SK-N-SH treated with all-trans-retinoic acid at 6 μM for 48 hours (cell line): ENCODE data around the gene PSG2.

Experiments
- ARNTL ChIP-seq: fragments of 450-650 bp; formaldehyde crosslinking; IDR thresholded peaks from 2 replicates; pipeline ENCODE4 v1.5.0; 2020; ENCODE audit warnings: low read depth, mild to moderate bottlenecking, moderate library complexity, borderline replicate concordance
- BACH2 ChIP-seq: fragments of 250-450 bp; sonication (Bioruptor Pico); IDR thresholded peaks from 2 replicates; pipeline ENCODE4 v1.9.0; 2021; ENCODE audit warnings: mild to moderate bottlenecking, borderline replicate concordance
- CSDC2 ChIP-seq: fragments of 250-450 bp; sonication (Bioruptor Pico); IDR thresholded peaks from 2 replicates; pipeline ENCODE4 v1.5.0; 2020; ENCODE audit warnings: mild to moderate bottlenecking, moderate library complexity
- ESRRG ChIP-seq: fragments of 250-450 bp; sonication (Bioruptor Pico); IDR thresholded peaks from 2 replicates; pipeline ENCODE4 v1.6.1; 2021; ENCODE audit warnings: mild to moderate bottlenecking
- OSR1 ChIP-seq: fragments of 250-450 bp; sonication (Bioruptor Pico); IDR thresholded peaks from 2 replicates; pipeline ENCODE4 v1.8.0; 2022; ENCODE audit warnings: moderate library complexity, mild to moderate bottlenecking, inconsistent platforms
- PPARA ChIP-seq: fragments of 250-450 bp; sonication (Bioruptor Pico); IDR thresholded peaks from 2 replicates; pipeline ENCODE4 v1.5.0; 2020; ENCODE audit warnings: mild to moderate bottlenecking, borderline replicate concordance
- RARB ChIP-seq: fragments of 250-450 bp; sonication (Bioruptor Pico); IDR thresholded peaks from 2 replicates; pipeline ENCODE4 v1.8.0; 2021; ENCODE audit warnings: mild to moderate bottlenecking, moderate library complexity
- SNAI2 ChIP-seq: fragments of 250-450 bp; sonication (Bioruptor Pico); IDR thresholded peaks from 2 replicates; pipeline ENCODE4 v1.5.0; 2020; ENCODE audit warnings: mild to moderate bottlenecking, moderate library complexity
- TOX ChIP-seq: fragments of 250-450 bp; sonication (Bioruptor Pico); IDR thresholded peaks from 2 replicates; pipeline ENCODE4 v1.8.0; 2021; ENCODE audit warnings: mild to moderate bottlenecking, moderate library complexity, borderline replicate concordance
- ZFP3 ChIP-seq: fragments of 250-450 bp; sonication (Bioruptor Pico); IDR thresholded peaks from 2 replicates; pipeline ENCODE4 v1.5.0; 2020; ENCODE audit warnings: mild to moderate bottlenecking, moderate library complexity
- ZFP30 ChIP-seq: fragments of 450-650 bp; formaldehyde crosslinking; IDR thresholded peaks from 2 replicates; pipeline ENCODE4 v1.5.0; 2022; ENCODE audit warnings: mild to moderate bottlenecking, moderate library complexity
- ZNF70 ChIP-seq: fragments of 450-650 bp; formaldehyde crosslinking; IDR thresholded peaks from 2 replicates; pipeline ENCODE4 v1.5.0; 2020; ENCODE audit warnings: mild to moderate bottlenecking, moderate library complexity
- TF ChIP-seq, protein P1 (sequence below): fragments of 250-450 bp; sonication (Bioruptor Pico); IDR thresholded peaks from 2 replicates; pipeline ENCODE4 v1.8.0; 2020; ENCODE audit warnings: mild to moderate bottlenecking, moderate library complexity, borderline replicate concordance
- TF ChIP-seq, protein P2 (sequence below): fragments of 250-450 bp; sonication (Bioruptor Pico); IDR thresholded peaks from 2 replicates; pipeline ENCODE4 v1.5.0; 2020; ENCODE audit warnings: mild to moderate bottlenecking, moderate library complexity

DNA sequence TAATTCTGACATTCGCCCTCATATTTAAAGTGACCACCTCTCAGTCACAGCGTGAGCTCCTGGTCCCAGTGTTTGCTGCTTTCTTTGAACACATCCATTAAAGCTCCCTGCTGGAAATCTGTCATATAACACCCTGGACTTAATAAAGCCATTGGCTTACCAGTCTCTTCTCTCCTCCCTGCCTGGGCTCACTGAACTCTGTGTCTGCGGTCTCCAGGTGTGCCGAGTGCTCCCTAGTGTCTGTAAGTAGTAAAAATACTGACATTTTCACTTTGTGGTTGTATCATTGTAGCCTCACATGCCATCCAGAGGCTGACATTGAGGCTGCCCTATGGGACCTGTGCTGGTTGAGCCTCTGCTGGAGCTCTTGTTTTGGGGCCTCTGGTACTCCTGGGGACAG lies 53.6 kb downstream of the PSG2 start:
- TF ChIP-seq OSR1 (CRISPR knock-in tag) (no peak), TOX (CRISPR knock-in tag) (no peak), RARB (CRISPR knock-in tag) (no peak), ARNTL (CRISPR knock-in tag) (no peak), ZFP30 (CRISPR knock-in tag) (no peak), ESRRG (CRISPR knock-in tag) (no peak), SNAI2 (no peak), BACH2 (CRISPR knock-in tag) (no peak), CSDC2 (no peak), ZNF70 (CRISPR knock-in tag) (no peak), ZFP3 (no peak), PPARA (CRISPR knock-in tag) (no peak)
- TF ChIP-seq, protein P1, sequence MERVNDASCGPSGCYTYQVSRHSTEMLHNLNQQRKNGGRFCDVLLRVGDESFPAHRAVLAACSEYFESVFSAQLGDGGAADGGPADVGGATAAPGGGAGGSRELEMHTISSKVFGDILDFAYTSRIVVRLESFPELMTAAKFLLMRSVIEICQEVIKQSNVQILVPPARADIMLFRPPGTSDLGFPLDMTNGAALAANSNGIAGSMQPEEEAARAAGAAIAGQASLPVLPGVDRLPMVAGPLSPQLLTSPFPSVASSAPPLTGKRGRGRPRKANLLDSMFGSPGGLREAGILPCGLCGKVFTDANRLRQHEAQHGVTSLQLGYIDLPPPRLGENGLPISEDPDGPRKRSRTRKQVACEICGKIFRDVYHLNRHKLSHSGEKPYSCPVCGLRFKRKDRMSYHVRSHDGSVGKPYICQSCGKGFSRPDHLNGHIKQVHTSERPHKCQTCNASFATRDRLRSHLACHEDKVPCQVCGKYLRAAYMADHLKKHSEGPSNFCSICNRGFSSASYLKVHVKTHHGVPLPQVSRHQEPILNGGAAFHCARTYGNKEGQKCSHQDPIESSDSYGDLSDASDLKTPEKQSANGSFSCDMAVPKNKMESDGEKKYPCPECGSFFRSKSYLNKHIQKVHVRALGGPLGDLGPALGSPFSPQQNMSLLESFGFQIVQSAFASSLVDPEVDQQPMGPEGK (CRISPR knock-in tag) = no peak
- TF ChIP-seq, protein P2, sequence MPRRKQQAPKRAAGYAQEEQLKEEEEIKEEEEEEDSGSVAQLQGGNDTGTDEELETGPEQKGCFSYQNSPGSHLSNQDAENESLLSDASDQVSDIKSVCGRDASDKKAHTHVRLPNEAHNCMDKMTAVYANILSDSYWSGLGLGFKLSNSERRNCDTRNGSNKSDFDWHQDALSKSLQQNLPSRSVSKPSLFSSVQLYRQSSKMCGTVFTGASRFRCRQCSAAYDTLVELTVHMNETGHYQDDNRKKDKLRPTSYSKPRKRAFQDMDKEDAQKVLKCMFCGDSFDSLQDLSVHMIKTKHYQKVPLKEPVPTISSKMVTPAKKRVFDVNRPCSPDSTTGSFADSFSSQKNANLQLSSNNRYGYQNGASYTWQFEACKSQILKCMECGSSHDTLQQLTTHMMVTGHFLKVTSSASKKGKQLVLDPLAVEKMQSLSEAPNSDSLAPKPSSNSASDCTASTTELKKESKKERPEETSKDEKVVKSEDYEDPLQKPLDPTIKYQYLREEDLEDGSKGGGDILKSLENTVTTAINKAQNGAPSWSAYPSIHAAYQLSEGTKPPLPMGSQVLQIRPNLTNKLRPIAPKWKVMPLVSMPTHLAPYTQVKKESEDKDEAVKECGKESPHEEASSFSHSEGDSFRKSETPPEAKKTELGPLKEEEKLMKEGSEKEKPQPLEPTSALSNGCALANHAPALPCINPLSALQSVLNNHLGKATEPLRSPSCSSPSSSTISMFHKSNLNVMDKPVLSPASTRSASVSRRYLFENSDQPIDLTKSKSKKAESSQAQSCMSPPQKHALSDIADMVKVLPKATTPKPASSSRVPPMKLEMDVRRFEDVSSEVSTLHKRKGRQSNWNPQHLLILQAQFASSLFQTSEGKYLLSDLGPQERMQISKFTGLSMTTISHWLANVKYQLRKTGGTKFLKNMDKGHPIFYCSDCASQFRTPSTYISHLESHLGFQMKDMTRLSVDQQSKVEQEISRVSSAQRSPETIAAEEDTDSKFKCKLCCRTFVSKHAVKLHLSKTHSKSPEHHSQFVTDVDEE (CRISPR knock-in tag) = no peak
